GM18907 (cell line): ENCODE measurements around the gene TEX19.

Experiments used
- ATAC-seq: cut with Tn5 transposase; IDR thresholded peaks from one replicate; pipeline ENCODE4 v1.9.1; 2021; ENCODE audit warnings: mild to moderate bottlenecking, moderate library complexity; ENCODE audit not compliant: unreplicated experiment

TEX19 gene

GRCh38 chr17:82358465-82359350 is at the start of gene TEX19:
TSS of gene TEX19 (plus strand) at chr17:82359247. CDS start at chr17:82362151, 2,904 bp downstream.
- ATAC-seq: no peak

- ATAC-seq: no peak
These were observed 49.1 kb upstream of the TEX19 start for GRCh38 chr17:82309656-82310570.

GRCh38 chr17:82310877-82311276 is 48.2 kb upstream of the TEX19 start:
- no peak for ATAC-seq

- ATAC-seq: no peak
These were observed 47.1 kb upstream of the TEX19 start for GRCh38 chr17:82311971-82312370.

- ATAC-seq: no peak
These were observed 45.6 kb upstream of the TEX19 start for GRCh38 chr17:82313195-82314011.

- ATAC-seq: no peak
These were observed 44.9 kb upstream of the TEX19 start for GRCh38 chr17:82314012-82314726.

- ATAC-seq: no peak
These were observed 44.1 kb upstream of the TEX19 start for GRCh38 chr17:82314727-82315605.

- ATAC-seq: no peak
These were observed 43.2 kb upstream of the TEX19 start for GRCh38 chr17:82315703-82316358.

- ATAC-seq: no peak
These were observed 42.2 kb upstream of the TEX19 start for GRCh38 chr17:82316651-82317393.

- no peak for ATAC-seq
These were observed 41.5 kb upstream of the TEX19 start, which contains the start of gene CD7 for GRCh38 chr17:82317394-82318168. TSS of gene CD7 (minus strand) at chr17:82317608. CDS start at chr17:82317495, 113 bp downstream.

- ATAC-seq: no peak
These were observed 40.9 kb upstream of the TEX19 start for GRCh38 chr17:82318169-82318498.

GRCh38 chr17:82318772-82319606 is 40.1 kb upstream of the TEX19 start:
- no peak for ATAC-seq

- no peak for ATAC-seq
These were observed 39.4 kb upstream of the TEX19 start for GRCh38 chr17:82319619-82320062.

- ATAC-seq: no peak
These were observed 38.8 kb upstream of the TEX19 start for GRCh38 chr17:82320140-82320840.
